Measurements from ENCODE around the gene NEK11.

NEK11 gene

DNA sequence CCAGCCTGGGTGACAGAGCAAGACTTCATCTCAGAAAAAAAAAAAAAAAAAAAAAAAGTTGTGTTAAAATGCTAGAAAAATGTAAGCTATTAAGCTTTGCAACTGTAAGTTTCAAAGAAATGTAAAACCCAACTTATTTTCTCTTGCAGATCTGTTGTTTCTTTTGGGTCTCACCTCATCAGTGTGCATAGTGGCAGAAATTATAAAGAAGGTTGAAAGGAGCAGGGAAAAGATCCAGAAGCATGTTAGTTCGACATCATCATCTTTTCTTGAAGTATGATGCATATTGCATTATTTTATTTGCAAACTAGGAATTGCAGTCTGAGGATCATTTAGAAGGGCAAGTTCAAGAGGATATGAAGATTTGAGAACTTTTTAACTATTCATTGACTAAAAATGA lies 25.6 kb upstream of the NEK11 start:
- Histone ChIP-seq H3K9me3 (ENCODE audit: insufficient read depth, low read length) (no peaks in the 10 kb centered on the region), H3K36me3 (ENCODE audit: insufficient read depth, insufficient read length, low read length) (peaks cover 54% of the 10 kb centered on the region), H3K27me3 (ENCODE audit: insufficient read depth, insufficient read length) (no peaks in the 10 kb centered on the region), H3K9ac (ENCODE audit: insufficient read length, low read depth) (no peak overlapping the region), H3K4me3 (ENCODE audit: insufficient read length, low read depth) (no peak overlapping the region), H3K4me1 (ENCODE audit: insufficient read depth, insufficient read length) (no peaks in the 10 kb centered on the region)
- TF ChIP-seq YY1 (IDR thresholded peaks at IDR 0.05; ENCODE audit: insufficient read depth, insufficient read length), result no peak
- no peak for TF ChIP-seq ZNF274 (IDR thresholded peaks at IDR 0.05; ENCODE audit: low read depth, low read length)
- no peak for TF ChIP-seq SUZ12 (IDR thresholded peaks at IDR 0.05; ENCODE audit: extremely low read depth, insufficient read depth, insufficient read length)
- DNase-seq (ENCODE audit: low read depth, low spot score), result no peak

DNA sequence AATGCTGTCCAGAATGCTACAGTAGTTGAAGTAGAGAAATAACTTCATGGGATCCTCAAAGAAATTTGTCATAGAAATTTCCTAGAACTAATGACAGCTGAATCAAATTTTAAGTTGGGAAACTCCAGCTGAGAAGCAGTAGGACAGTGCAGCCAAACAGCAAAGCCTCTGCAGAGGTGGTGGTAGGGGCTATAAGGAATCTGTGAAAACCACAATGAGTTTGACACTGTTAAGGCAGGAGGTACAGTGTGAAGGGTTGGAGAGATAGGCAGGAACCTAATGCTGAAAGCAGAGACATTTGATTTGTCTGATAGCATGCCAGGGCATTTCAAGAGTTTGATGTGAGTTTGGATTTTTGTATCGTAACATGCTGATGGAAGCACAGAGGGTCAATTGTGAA lies 22.1 kb upstream of the NEK11 start:
- Histone ChIP-seq H3K4me1 (ENCODE audit: insufficient read depth, insufficient read length) (no peaks in the 10 kb centered on the region), H3K9ac (ENCODE audit: insufficient read length, low read depth) (no peak overlapping the region), H3K4me3 (ENCODE audit: insufficient read length, low read depth) (no peak overlapping the region), H3K36me3 (ENCODE audit: insufficient read depth, insufficient read length, low read length) (peaks cover 43% of the 10 kb centered on the region), H3K27me3 (ENCODE audit: insufficient read depth, insufficient read length) (no peaks in the 10 kb centered on the region), H3K9me3 (ENCODE audit: insufficient read depth, low read length) (no peaks in the 10 kb centered on the region)
- no peak for TF ChIP-seq YY1 (IDR thresholded peaks at IDR 0.05; ENCODE audit: insufficient read depth, insufficient read length)
- TF ChIP-seq ZNF274 (IDR thresholded peaks at IDR 0.05; ENCODE audit: low read depth, low read length), result no peak
- TF ChIP-seq SUZ12 (IDR thresholded peaks at IDR 0.05; ENCODE audit: extremely low read depth, insufficient read depth, insufficient read length), result no peak
- no peak for DNase-seq (ENCODE audit: low read depth, low spot score)

DNA sequence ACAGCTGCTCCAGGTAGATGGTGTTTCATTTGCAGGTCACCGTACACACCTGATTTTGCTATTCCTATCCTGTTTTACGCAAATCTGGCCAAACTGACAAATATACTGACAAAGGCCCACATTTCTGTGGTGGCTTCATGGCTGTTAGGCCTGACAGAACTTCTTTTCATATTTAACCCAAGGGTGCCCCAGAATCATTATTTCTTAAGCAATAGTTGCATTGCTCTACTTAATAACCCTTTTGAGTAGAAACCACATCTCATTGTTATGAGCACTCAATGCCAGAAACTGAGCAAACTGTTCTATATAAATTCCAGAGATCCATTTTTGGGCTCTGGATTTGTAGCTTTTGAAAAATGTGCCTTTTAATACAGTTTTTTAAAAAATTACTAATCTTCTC lies 19.4 kb upstream of the NEK11 start:
- no peaks in the 10 kb centered on the region for H3K4me1 ChIP-seq (ENCODE audit: insufficient read depth, insufficient read length)
- H3K9me3 ChIP-seq (ENCODE audit: insufficient read depth, low read length), result no peaks in the 10 kb centered on the region
- no peaks in the 10 kb centered on the region for H3K27me3 ChIP-seq (ENCODE audit: insufficient read depth, insufficient read length)
- TF ChIP-seq SUZ12 (IDR thresholded peaks at IDR 0.05; ENCODE audit: extremely low read depth, insufficient read depth, insufficient read length), result no peak
- no peak for TF ChIP-seq ZNF274 (IDR thresholded peaks at IDR 0.05; ENCODE audit: low read depth, low read length)
- TF ChIP-seq YY1 (IDR thresholded peaks at IDR 0.05; ENCODE audit: insufficient read depth, insufficient read length), result no peak
- DNase-seq (ENCODE audit: low read depth, low spot score), result no peak
- H3K36me3 ChIP-seq (ENCODE audit: insufficient read depth, insufficient read length, low read length), result peaks cover 39% of the 10 kb centered on the region
- no peak overlapping the region for H3K4me3 ChIP-seq (ENCODE audit: insufficient read length, low read depth)
- no peak overlapping the region for H3K9ac ChIP-seq (ENCODE audit: insufficient read length, low read depth)

DNA sequence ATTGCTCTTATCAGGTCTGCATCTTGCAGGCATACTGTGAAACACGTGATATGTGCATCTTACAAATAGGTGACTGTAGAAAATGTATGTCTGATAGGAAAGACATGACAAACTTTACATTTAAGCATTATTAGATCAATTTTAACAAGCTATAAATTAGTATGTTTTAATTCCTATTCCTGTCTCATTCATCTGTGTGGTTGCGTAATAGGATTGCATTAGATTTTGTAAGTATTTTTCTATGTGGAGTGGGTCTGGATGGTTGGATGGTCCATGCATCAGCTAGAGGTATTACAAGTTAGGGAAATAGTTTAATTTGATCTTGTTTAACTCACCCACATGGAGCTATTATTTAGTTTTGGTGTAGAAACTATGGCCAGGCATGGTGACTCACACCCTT lies 18.9 kb upstream of the NEK11 start:
- Histone ChIP-seq H3K27me3 (ENCODE audit: insufficient read depth, insufficient read length) (no peaks in the 10 kb centered on the region), H3K9me3 (ENCODE audit: insufficient read depth, low read length) (no peaks in the 10 kb centered on the region), H3K36me3 (ENCODE audit: insufficient read depth, insufficient read length, low read length) (peaks cover 38% of the 10 kb centered on the region), H3K4me3 (ENCODE audit: insufficient read length, low read depth) (no peak overlapping the region), H3K9ac (ENCODE audit: insufficient read length, low read depth) (no peak overlapping the region), H3K4me1 (ENCODE audit: insufficient read depth, insufficient read length) (no peaks in the 10 kb centered on the region)
- TF ChIP-seq SUZ12 (IDR thresholded peaks at IDR 0.05; ENCODE audit: extremely low read depth, insufficient read depth, insufficient read length) (no peak), YY1 (IDR thresholded peaks at IDR 0.05; ENCODE audit: insufficient read depth, insufficient read length) (no peak), ZNF274 (IDR thresholded peaks at IDR 0.05; ENCODE audit: low read depth, low read length) (no peak)
- no peak for DNase-seq (ENCODE audit: low read depth, low spot score)

DNA sequence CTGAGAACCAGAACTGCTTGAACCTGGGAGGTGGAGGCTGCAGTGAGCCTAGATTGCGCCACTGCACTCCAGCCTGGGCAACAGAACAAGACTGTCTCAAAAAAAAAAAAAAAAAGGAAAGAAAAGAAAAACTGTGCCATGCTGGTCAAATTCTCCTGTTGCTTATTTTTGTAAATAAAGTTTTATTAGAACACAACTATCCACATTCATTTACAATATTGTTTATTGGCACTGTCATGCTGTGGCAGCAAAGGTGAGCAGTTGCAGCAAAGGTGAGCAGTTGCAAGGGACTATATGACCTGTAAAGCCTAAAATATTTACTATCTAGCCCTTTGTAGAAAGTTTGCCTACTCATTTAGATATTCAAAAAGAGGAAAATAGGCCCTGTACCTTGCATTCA lies 18.4 kb upstream of the NEK11 start:
- no peaks in the 10 kb centered on the region for H3K4me1 ChIP-seq (ENCODE audit: insufficient read depth, insufficient read length)
- no peak for TF ChIP-seq ZNF274 (IDR thresholded peaks at IDR 0.05; ENCODE audit: low read depth, low read length)
- no peak for TF ChIP-seq SUZ12 (IDR thresholded peaks at IDR 0.05; ENCODE audit: extremely low read depth, insufficient read depth, insufficient read length)
- no peak for TF ChIP-seq YY1 (IDR thresholded peaks at IDR 0.05; ENCODE audit: insufficient read depth, insufficient read length)
- no peak overlapping the region for H3K9ac ChIP-seq (ENCODE audit: insufficient read length, low read depth)
- no peak for DNase-seq (ENCODE audit: low read depth, low spot score)
- no peaks in the 10 kb centered on the region for H3K9me3 ChIP-seq (ENCODE audit: insufficient read depth, low read length)
- H3K36me3 ChIP-seq (ENCODE audit: insufficient read depth, insufficient read length, low read length), result peaks cover 42% of the 10 kb centered on the region
- no peaks in the 10 kb centered on the region for H3K27me3 ChIP-seq (ENCODE audit: insufficient read depth, insufficient read length)
- no peak overlapping the region for H3K4me3 ChIP-seq (ENCODE audit: insufficient read length, low read depth)

DNA sequence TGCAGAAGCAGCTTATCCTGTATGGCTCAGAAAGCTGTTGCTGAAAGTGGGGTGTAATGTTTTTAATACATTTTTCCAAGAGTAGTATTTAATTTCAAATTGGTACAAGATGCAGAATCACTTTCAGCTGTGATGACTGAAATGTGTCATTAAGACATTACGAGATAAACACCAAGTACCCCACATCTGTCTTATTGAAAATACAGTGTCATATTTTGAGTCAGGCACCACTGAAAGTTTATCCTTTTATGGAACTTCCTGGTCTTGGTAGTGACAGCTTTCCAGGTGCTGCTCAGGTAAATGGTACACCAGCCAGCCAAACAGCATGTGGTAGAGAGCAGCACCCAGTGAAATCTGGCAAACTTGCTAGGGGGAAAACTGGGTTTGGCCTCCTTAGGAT lies 17.0 kb upstream of the NEK11 start:
- H3K4me3 ChIP-seq (ENCODE audit: insufficient read length, low read depth), result no peak overlapping the region
- no peaks in the 10 kb centered on the region for H3K4me1 ChIP-seq (ENCODE audit: insufficient read depth, insufficient read length)

DNA sequence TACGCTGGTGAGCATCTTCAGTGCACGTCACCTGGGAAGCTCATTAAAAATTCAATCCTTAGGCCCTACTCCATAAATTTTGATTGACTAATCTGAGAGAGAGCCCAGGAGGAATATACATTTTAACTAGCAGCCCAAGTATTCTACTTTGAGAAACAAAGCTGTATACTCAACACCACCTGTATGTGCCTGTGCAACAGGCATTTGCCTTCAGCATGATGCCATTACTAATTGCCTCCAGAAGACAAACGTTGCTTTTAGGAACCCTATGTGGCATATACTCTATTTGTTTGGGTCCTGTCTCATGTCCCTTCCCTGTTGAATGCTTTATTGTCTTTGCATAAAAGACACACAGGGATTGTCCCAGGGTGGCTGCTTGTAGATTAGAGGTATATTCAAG lies 7.7 kb upstream of the NEK11 start:
- H3K36me3 ChIP-seq (ENCODE audit: insufficient read depth, insufficient read length, low read length), result peaks cover 21% of the 10 kb centered on the region
- H3K4me3 ChIP-seq (ENCODE audit: insufficient read length, low read depth), result no peak overlapping the region
- H3K27me3 ChIP-seq (ENCODE audit: insufficient read depth, insufficient read length), result no peaks in the 10 kb centered on the region
- H3K9me3 ChIP-seq (ENCODE audit: insufficient read depth, low read length), result no peaks in the 10 kb centered on the region
- H3K4me1 ChIP-seq (ENCODE audit: insufficient read depth, insufficient read length), result no peaks in the 10 kb centered on the region
- H3K9ac ChIP-seq (ENCODE audit: insufficient read length, low read depth), result no peak overlapping the region
- no peak for DNase-seq (ENCODE audit: low read depth, low spot score)
- no peak for TF ChIP-seq YY1 (IDR thresholded peaks at IDR 0.05; ENCODE audit: insufficient read depth, insufficient read length)
- TF ChIP-seq SUZ12 (IDR thresholded peaks at IDR 0.05; ENCODE audit: extremely low read depth, insufficient read depth, insufficient read length), result no peak
- TF ChIP-seq ZNF274 (IDR thresholded peaks at IDR 0.05; ENCODE audit: low read depth, low read length), result no peak

More for the DNA sequence above, 17.0 kb upstream of the NEK11 start:
- H3K9me3 ChIP-seq (ENCODE audit: insufficient read depth, low read length), result no peaks in the 10 kb centered on the region
- TF ChIP-seq SUZ12 (IDR thresholded peaks at IDR 0.05; ENCODE audit: extremely low read depth, insufficient read depth, insufficient read length), result no peak
- no peaks in the 10 kb centered on the region for H3K27me3 ChIP-seq (ENCODE audit: insufficient read depth, insufficient read length)
- H3K9ac ChIP-seq (ENCODE audit: insufficient read length, low read depth), result no peak overlapping the region
- H3K36me3 ChIP-seq (ENCODE audit: insufficient read depth, insufficient read length, low read length), result peaks cover 46% of the 10 kb centered on the region
- no peak for DNase-seq (ENCODE audit: low read depth, low spot score)

All from NT2/D1 (cell line).